H4 (cell line): ENCODE results near the gene PIP4K2A. TPM values are rescaled to one million over a fixed set of nuclear protein-coding genes. Genes with fewer than 3 reads are reported as not detected.

Experiments
- DNase-seq: peaks from one replicate; pipeline ENCODE4 v3.0.0-alpha.2; 2015; ENCODE audit warnings: low spot score
- total RNA-seq: library from RNA; depleted of rRNA; stranded (reverse); fragments of >200 nt; shearing (Covaris generic); gene quantifications from 2 replicates; pipeline ENCODE4 v1.2.3, GENCODE V29; 2014

PIP4K2A gene
- total RNA-seq, 1 experiment from 2014 or later: 10.8 TPM

DNA sequence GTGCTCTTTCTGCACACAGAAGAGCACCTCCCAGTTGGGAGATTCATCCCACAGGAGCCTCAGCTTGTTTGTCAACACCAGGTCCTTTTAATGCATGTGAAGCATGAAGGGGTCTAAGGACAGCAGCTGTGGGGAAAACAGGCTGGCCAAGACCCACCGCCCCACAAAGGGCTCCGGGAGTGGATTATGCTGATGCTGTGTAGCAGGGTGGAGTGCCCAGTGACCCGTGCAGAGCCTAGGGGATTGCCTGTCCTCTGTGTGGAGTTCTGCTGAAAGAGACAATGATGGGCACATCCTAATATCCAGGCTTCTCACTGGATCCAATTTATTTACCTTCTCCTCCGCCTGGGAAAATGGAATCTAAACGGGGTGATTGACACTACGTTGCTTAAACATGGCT is 74.0 kb downstream of the PIP4K2A start:
- DNase-seq: no peak

DNA sequence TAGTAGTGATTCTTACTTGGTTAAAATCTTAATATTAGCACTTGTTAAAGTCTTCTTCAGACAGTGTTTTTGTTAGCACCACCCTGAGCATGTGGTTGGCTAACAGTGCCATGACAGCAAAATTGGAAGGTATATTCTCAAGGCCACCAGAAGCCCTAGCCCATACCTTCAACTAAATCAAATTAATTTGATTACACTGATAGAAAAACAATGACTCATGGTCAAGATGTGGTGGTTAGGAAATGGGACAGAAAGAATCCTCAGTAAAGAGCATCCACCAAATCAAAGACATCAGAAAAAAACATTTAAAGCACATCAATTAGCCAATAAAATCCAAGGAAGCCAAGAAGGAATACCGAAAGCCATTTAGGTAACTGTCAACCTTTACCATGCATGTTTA is 75.5 kb downstream of the PIP4K2A start:
- no peak for DNase-seq

DNA sequence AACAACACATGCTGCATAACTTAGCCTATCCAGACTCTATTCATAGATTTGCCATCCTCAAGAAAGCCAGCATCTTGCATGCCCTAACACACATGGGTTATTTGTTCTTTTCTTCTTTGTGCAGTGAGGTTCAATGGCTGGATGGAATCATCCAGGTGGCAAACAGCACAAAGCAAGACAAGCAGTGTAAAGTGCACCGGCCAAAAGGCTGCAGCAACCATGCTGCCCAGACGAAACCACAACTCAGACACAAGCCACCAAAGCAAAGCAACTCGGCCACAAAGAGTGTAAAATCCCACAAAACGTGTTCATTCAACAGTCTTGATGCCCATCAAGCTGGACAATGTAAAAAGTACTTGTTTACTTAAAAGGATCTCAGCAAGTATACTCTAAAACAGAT is 76.9 kb downstream of the PIP4K2A start:
- DNase-seq: no peak

DNA sequence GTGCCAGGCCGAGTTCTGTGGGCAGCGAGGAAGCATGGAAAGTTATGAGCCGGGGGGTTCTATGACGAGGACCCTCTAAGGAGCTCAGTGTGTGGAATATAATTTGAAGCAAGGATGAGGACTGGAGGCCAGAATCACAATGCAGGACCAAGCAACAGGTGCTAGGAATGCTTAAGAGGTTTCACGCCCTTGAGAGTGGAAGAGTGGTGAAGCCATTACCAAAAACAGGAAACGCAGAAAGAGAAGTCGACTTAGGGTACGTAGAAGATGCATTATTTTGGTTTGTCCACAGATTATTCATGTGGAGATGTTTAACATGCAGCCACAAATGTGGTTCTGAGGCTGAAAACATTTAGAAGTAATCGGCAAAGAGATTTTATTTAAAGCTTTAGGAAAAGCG is 78.7 kb downstream of the PIP4K2A start:
- no peak for DNase-seq

DNA sequence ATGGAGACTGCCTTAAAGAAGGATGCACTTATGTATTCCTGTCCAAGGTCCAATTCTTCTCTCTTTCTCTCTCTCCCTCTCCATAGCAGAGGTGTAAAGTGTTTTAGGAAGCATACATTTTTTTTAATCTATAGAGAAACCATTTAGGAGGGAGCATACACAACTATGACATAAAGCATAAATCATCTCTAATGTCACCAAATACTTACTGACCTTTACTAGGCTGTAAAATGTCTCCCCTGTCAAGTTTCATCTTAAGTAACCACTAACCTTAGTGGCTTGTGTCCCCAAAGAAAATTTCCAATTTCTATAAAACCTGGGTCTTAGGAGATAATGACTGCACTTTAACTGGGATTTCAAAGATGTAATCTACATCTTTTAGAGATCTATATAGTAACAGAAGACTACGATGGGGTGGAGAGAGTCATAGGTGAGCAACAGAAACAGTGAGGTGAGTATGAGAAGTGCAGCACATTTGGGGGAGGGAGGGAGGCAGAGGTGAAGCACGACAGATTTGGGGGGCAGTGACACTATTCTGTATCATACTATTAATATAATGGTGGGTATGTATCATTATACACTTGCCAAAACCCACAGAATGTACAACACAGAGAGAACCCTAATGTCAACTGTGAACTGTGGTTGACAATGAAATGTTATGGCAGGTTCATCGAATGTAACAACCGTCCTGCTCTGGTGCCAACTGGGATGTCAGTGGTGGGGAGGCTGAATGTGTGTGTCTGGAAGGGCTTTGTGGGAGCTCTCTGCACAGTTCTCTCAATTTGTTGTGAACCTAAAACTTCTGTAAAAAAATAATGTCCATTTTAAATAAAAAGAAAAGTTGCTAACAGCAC is 79.5 kb downstream of the PIP4K2A start:
- no peak for DNase-seq

DNA sequence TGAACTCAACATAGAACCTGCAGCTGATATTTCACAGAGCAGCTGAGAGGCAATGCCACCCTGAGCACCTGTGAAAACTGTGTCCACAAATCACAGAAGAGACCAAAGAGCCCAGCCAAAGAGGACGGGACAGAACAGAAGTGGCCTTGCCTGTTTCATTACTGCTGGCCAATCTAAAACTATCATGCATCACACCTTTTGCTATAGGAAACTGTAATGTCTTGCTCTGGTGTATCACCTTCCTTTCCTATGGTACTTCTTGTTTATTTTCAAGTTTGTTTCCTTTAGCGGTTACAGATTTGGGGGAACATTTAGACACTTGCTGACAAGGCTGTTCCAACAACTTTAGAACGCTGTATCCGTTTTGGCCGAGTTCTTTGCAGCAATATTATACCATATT is 80.3 kb downstream of the PIP4K2A start:
- DNase-seq: no peak

DNA sequence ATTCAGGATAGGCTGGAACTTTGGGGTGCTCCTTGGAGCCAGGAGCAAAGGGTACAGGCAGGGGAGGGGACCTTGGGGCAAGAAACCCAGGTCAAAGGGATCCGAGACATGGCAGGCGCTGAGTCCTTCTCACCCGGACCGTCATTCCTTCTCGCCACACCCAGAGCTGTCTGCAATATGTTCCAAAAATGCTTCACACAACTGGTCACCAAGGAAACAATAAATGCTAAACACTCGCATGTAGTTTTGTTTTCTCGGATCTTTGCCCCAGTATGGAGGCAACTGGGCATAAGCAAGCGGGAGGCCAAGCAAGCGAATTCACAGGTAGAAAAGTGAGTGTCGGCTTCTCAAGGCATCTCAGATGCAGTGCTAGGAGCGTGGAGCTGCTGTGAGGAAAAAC is 80.8 kb downstream of the PIP4K2A start:
- no peak for DNase-seq

DNA sequence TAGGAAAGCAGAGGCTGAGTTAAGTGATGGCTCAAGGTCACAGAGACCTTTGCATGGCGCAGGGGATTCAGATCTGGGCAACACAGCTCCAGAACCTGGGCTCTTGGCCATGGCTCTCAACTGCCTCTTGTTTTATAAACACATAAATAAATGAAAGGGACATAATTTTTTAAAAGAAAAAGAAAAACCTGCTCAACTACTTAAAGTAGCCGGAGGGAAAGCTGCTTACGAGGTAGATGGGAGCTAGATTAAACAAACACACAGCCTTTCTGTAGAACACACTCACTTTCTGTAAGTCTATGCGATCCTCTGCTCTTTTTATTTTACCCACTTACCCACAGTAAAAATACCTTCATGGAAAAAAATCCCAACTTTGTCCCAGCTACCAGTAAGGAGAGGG is 81.3 kb downstream of the PIP4K2A start:
- DNase-seq: no peak

DNA sequence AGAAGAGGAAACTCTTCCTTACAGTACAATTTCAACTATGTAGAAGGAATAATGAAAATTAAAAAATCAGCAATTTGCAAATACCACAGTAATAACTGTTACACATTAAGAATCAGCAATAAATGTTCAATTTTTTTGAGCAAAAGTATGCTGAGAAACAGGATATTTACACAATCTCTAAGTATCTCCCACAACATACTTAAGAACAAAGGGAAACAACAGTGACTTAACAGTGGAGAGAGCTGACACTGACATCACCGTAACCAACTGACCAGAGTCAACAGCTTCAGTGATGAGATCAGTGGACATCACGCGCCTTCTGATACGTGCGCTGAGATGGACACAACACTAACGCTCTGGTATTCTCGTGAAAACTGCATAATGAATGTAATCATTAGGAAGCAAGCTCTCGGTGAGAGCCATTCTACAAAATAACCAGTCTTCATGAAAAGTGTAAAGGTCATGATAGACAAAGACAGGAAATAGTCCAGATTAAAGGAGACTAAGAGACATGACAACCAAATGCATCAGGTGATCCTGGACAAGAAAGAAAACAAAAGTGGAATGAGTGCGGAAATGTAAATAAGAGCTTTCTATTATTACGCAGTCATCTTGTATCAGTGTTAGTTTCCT is 82.6 kb downstream of the PIP4K2A start:
- DNase-seq: no peak

DNA sequence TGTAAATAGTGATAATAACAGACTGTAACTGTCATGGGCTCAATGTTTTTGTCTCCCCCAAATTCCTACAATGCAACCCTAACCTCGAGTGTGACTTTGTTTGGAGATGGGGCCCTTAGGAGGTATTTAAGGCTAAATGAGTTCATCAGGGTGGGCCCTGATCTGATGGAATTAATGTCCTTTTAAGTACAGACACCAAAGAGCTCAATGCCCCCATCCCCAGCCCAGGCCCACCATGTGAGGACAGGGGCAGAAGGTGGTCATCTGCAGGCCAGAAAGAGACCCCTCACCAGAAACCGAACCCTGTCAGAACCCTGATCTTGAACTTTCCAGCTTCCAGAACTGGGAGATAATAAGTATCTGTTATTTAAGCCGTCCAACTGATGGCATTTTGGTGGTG is 83.2 kb downstream of the PIP4K2A start:
- DNase-seq: no peak

DNA sequence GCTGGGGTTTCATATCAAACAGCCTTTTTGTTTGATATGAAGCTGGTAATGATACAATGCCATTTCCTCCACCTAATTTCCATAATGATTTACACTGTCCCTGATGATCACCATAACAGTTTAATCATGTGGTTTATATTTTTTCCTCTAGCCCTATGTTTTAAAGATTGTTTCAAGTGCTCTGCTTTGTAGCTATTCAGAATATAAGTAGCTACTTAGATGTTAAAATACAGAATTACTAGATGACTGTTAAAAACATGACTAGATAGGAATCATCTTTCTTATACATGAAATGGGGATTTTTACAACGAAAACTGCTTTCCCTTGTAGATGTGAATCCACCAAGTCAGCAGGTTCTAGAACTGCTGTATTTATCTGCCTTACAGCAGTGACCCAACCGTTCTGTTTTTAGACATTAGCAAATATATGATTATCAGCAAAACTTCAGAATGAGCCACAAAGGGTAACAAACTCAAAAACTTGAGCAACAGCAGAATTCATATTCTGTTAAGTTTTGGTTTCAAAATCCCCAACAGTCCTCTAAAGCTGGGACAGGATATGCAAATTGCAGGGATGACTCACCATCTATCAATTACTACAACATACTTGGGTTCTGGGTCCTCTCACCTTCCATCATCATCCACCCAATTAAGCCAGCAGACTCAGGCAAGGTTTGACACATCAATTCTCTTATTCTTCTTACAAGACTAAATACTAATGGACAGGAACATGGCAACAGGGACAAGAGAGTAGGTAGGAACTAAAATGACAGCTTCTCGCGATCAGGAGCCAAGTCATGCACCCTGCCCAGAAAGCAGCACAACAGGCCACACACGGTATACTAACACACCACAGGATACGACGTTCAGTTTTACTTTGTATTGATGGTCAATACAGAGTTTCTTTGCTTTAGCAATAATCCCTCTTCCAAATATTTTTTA is 83.9 kb downstream of the PIP4K2A start:
- DNase-seq: peak; percentile 7

DNA sequence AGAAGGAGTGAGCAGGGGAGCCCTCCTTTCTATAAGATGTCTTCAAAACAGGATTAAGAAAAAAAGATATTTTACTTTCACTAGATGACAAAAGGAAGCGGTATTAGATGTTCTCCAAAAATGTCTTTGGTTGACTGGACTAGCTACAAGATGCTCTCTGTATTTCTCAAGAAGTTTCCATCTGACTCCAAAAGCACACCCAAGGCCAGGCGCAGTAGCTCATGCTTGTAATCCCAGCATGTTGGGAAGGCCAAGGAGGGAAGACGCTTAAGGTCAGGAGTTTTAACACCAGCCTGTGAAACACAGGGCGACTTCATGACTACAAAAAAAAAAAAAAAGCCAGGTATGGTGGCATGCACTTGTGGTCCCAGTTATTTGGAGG is 84.5 kb downstream of the PIP4K2A start:
- DNase-seq: no peak

DNA sequence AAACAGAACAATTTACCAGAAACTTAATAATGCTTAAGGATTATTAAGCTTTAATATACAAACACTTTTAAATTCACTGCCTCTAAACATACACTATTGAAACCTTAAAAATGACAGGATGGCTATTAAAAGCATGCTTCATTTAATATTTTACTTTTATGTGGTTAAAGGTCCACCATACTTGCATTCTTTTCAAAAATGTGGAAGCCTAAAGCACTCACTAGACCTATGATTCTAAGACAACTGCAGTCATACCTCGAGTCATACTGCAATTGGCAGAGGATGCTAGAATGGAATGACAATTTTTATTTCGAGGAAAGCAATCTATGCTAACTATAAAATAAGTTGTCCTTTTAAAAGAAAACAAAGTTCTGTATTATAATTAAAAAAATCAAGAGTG is 85.3 kb downstream of the PIP4K2A start:
- DNase-seq: no peak

DNA sequence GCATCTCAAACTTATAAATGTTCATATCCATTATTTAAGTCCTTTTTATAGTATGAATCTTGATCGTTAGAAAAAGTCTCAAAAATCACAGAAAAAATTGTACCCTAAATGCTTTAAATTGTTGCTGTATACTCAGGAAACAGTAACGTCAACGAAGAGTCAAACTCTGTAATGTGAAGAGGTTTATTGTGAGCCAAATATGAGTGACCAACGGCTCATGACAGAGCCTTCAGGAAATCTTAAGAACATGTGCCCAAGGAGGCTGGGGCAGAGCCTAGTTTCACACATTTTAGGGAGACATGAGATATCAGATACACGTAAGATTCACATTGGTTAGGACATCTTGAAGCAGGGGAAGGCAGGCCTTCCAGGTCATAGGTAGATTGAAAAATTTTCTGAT is 86.1 kb downstream of the PIP4K2A start:
- DNase-seq: no peak

DNA sequence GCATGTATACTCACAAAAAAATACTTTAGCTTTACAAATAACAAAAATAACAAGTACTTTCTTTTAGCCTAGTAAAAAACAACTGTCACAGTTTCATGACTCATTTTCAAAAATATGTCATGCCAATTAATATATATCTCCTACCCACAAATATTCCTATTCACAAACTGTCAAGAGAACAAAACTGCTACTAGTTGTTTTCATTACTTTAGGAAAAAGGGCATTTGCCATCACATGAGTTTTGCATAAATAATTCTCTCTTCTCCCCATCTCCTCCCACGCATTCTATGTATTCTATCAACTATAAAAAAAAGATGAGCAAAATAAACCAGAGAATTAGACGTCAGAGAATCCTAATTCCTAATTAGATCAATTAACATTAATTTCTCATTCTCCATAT is 87.6 kb downstream of the PIP4K2A start:
- no peak for DNase-seq

DNA sequence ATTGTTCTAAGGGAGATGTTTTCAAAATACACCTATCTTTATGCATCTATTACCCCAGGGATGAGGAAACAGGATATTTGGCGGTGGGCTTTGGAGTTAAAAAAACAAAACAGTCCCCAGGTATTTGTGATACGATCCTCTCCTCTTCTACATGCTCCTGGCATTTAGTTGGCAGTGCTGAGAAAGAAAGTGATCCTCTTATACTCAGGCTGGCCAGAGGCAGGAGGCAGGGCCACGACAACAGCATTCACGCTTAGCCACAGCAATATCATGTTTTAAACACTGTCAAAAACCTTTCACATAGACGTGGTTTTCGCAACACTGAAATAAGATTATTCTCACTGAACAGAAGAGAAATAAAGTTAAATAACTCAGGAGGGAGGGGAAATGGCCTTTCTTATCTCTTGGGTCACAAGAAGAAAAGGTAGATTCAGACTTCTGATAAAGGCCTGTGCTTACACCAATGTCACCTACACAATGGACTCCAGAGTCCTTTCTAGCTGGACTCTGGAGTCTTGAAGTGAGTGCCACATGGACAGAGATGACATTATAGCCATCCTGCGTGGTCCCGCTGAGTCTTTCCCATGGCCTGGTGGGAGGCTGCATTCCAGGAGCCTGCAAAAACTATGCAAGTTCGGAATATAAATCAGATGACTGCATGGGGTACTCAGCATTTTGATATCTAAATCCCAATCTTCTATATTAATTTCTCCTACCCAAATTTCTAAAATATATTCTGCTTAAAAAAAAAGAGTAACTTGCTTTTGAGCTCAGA is 88.7 kb downstream of the PIP4K2A start:
- DNase-seq: no peak

DNA sequence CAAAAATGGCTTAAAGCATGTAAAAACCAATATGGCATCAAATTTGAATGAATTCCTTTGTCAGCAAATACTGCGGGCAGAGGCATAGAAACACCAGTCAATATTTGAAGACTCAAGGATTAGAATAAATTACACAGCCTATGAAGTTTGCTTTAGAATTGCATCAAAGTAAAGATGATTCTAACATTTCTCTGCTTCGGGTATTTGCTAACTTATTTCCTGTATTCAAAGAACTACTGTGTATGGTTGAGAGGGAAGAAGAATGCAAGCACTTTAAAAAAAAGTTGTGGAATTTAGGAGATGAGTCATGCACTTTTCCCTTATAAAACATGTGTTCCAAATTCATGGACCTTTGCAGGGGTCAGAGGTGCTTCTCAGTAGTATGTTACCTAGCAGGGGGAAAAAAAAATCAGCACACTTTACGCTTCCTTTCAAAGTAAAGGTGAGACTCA is 90.1 kb downstream of the PIP4K2A start:
- DNase-seq: peak; percentile 50

DNA sequence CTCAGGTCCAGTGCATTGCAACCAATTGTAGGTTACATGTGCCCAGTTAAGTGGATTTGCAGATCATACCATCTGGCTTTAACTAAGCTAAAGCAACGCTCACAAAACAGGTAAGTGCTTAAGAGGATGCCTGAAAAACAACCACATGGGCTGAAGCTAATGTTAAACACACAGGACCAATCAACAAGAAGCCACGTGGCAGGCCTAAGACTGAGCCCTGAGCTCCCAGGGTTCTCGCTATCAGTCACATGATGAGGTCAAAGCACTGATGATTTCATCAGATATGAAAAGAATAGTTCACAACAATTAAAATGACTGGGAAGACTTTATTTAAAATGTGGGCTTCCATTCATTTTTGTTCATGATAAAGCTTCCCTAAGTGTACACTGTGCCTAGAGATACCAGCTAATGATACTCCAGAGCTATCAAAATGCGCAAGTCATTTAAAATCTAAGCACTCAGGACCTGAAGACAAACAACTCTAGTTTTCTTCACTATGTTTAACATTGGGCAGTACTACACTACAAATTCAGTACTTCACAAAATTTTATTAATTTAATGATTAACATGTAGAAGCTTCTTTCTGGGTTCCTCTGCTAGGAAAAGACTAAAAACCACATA is 90.6 kb downstream of the PIP4K2A start:
- DNase-seq: no peak

DNA sequence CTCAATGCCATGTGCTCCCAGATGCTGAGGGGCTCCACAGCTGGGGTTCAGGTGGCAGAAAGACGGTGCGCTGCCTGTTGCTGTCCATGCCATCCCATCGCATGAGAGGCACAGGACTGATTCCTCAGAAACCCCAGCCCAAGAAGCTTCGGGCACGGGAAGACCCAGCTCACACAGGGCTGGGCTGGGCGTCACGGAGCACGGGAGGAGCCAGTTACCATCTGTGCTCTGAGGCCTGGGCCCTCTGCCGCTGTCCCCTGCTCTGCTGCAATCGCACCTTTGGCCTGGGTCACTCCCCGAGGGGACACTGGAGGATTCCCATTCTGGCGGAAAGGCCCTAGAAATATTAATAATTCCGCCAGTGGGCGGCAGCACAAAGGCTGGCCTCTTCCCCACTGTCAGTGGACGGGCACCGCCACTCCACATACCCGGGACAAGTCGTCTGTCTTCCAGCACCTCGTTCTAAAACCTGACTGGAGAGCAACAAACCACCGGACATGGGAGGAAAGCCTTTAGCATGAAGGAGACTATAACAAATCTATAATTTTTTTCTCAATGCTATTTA is 92.1 kb downstream of the PIP4K2A start:
- no peak for DNase-seq

DNA sequence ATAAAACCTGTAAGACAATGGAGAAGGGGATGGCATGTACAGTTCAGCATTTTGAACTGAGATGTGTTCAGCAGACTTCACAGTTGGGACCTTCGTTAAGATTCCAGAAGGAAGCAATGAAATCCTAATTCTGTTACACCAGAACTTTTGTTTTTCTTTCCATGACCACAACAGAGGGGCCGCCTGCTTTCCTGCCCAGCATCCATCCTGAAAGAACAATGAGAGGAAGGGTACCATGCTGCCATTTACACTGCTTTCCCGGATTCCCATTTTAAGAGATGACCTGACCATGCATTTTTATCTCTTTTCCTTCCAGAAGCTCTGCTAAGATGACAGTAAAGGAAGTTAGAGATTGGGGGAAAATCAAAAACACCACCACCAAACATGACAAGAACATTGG is 92.7 kb downstream of the PIP4K2A start:
- no peak for DNase-seq

DNA sequence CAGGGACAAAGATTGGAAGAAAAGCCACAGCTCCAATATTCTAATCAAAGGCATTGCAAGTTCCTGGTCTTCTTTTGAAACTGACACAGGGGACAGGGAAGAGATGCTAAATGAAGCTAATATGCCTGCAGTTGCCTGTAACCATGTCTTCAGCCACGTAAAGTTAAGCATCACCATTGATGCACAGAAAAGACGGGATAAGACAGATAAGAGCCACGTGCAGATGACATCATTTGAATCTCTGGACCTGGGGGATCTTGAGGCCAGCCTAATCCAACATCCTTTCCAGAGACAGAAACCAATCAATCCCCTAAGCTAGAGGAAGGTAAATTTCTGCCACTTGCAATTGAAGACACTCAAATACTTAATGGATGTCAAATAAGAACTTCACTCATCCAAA is 93.4 kb downstream of the PIP4K2A start:
- no peak for DNase-seq
